GM12873 (cell line): Measurements from ENCODE around the gene RNASE2.

ENCODE experiments used
- CTCF ChIP-seq: IDR thresholded peaks from 2 replicates; pipeline ENCODE4 v1.5.1; 2012; ENCODE audit warnings: low read depth, mild to moderate bottlenecking, moderate library complexity, low read length, control low read depth; ENCODE audit not compliant: insufficient read depth; ENCODE audit errors: missing control alignments

RNASE2 gene

GRCh38 chr14:20997564-20997963, 42.3 kb downstream of the RNASE2 start:
- TF ChIP-seq CTCF: no peak

DNA sequence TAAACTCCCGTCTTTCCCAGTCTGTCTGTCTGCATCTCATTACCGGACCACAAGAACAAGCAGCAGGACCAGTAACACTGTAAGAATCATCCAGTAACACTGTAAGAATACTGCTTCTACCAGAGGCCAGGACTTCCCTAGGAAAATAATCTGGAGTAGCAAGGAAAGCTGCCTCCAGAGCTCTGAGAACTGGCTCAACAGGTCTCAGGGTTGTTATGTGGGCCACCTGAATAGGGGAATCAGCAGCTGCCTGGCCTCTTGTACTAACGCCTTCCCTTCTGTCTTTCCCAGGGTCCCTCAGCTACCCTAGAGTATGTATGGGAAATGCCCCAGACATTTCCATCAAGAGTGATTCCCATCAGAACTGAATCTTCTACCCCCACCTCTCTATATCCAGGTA, 42.9 kb downstream of the RNASE2 start:
- TF ChIP-seq CTCF: no peak

DNA sequence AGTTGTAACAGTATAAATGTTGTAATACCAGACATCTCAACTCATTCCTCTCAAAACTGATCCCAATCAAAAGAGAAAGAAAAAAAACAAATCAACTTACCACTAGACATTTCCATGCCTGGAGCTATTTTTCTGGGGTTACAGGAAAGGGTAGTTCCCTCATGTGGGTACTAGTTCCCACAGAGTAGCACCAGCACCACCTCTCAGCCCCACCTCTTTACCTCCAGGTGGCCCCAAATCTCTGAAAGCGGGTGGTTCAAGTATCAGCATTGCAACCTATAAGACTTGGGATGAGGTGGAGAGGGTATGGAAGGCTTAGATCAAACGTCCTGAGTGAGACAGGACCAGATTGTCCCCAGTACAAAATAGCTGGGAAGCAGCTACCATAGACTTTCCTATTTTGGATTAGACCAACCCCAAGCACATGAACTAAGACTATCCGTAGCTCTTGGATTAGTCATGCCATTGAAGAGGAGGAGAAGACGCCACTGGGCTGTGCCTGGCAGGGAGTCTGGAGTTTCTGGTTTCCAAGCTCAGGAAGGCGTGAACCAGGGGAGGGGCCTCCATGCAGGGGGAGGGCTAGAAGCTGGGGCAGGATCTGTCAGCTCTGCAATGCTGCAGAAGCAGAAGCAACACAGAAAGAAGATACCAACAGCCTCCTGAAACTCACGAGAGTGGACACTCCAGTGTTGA, 43.5 kb downstream of the RNASE2 start, which contains the start of gene SLC39A2:
Gene SLC39A2, plus strand, starts transcription at position 620 of the 693 bp plus-strand sequence. CDS start 154 bp downstream, outside the sequence.
- no peak for TF ChIP-seq CTCF

- no peak for TF ChIP-seq CTCF
Measured at GRCh38 chr14:20999591-20999990, 44.3 kb downstream of the RNASE2 start.

DNA sequence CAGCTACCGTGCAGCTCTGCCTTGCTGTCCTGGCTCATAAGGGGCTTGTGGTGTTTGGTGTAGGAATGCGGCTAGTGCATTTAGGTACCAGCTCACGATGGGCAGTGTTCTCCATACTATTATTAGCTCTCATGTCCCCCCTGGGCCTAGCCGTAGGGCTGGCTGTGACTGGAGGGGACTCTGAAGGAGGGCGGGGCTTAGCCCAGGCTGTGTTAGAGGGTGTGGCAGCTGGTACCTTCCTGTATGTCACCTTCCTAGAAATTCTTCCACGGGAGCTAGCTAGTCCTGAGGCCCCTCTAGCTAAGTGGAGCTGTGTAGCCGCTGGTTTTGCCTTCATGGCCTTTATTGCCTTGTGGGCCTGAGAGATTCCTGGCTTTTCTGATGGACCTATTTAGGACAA, 45.9 kb downstream of the RNASE2 start:
- TF ChIP-seq CTCF: no peak

GRCh38 chr14:21003788-21004346, 48.6 kb downstream of the RNASE2 start:
- no peak for TF ChIP-seq CTCF
